Vagina (tissue), 2 donors: ENCODE data around the gene NCOA5. TPM values are rescaled to one million over a fixed set of nuclear protein-coding genes. Genes with fewer than 3 reads are reported as not detected.

ENCODE experiments used
- DNase-seq, 2 donors: peaks; one replicate each; pipeline ENCODE4 v3.0.0-alpha.2; 2017; ENCODE audit errors: extremely low spot score in 2 of 2
- H3K27ac ChIP-seq: fragments of 200-600 bp; sonication (generic); one replicate; pipeline ENCODE4 v1.5.1; 2019
- H3K27me3 ChIP-seq: fragments of 200-600 bp; sonication (generic); one replicate; pipeline ENCODE4 v1.5.1; 2019
- H3K36me3 ChIP-seq, 2 donors: fragments of 200-600 bp; sonication (generic); one replicate each; pipeline ENCODE4 v1.5.1; 2017 to 2019
- H3K4me1 ChIP-seq: fragments of 200-600 bp; sonication (generic); one replicate; pipeline ENCODE4 v1.5.1; 2019
- H3K4me3 ChIP-seq, 2 donors: fragments of 200-600 bp; sonication (generic); 1 replicate in 1 of 2; 2 replicates in 1 of 2; pipeline ENCODE4 v1.5.1; 2016 to 2019
- H3K9me3 ChIP-seq: fragments of 200-600 bp; sonication (generic); one replicate; pipeline ENCODE4 v1.5.1; 2019
- POLR2A ChIP-seq, 2 donors: fragments of 450-650 bp; IDR thresholded peaks; one replicate each; pipeline ENCODE4 v1.6.1; 2017; ENCODE audit warnings: antibody characterized with exemption in 2 of 2, mild to moderate bottlenecking in 2 of 2, moderate library complexity in 2 of 2
- POLR2AphosphoS5 ChIP-seq, 2 donors: sonication (generic); formaldehyde crosslinking; IDR thresholded peaks; one replicate each; pipeline ENCODE4 v1.9.0; 2017; ENCODE audit warnings: antibody characterized with exemption in 2 of 2, mild to moderate bottlenecking in 2 of 2, low read depth in 1 of 2; ENCODE audit not compliant: insufficient read depth in 1 of 2
- intact Hi-C: fragments of 100-400 bp; cut with DNase I; formaldehyde crosslinking; loops from one replicate; pipeline ENCODE4 v1.15.1; 2023
- total RNA-seq: library from RNA; depleted of rRNA; stranded (reverse); fragments of >200 nt; gene quantifications from one replicate; pipeline ENCODE4 v1.2.3, GENCODE V29; 2016
- TF ChIP-seq, protein P1 (sequence below), 3 experiments: fragments of 450-650 bp in 2 of 3; fragments of 200-600 bp in 1 of 3; sonication (generic) in 1 of 3; IDR thresholded peaks; one replicate each; pipeline ENCODE4 v1.5.1; 2017 to 2019; ENCODE audit warnings: antibody characterized with exemption in 3 of 3, mild to moderate bottlenecking in 2 of 3, moderate library complexity in 2 of 3

Gene NCOA5
- total RNA-seq, 1 donor from 2014 or later: 33.9 TPM

DNA sequence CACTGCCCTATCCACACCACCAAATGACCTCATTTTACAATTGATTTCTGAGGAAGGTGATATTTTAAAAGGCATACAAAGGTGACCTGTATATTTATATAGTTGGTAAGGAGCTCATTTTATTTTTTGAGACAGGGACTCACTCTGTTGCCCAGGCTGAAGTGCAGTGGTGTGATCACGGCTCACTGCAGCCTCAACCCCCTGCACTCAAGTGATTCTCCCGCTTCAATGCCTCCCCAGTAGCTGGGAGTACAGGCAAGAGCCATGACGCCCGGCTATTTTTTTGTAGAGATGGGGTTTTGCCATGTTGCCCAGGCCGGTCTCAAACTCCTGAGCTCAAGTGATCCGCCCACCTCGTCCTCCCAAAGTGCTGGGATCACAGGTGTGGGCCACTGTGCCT lies 13.0 kb downstream of the NCOA5 start:
- no peak for TF ChIP-seq POLR2A (IDR thresholded peaks at IDR 0.05)
- no peak for TF ChIP-seq POLR2AphosphoS5 (IDR thresholded peaks at IDR 0.05; ENCODE audit: insufficient read depth in 1 of 2, low read depth in 1 of 2)
- TF ChIP-seq, protein P1, sequence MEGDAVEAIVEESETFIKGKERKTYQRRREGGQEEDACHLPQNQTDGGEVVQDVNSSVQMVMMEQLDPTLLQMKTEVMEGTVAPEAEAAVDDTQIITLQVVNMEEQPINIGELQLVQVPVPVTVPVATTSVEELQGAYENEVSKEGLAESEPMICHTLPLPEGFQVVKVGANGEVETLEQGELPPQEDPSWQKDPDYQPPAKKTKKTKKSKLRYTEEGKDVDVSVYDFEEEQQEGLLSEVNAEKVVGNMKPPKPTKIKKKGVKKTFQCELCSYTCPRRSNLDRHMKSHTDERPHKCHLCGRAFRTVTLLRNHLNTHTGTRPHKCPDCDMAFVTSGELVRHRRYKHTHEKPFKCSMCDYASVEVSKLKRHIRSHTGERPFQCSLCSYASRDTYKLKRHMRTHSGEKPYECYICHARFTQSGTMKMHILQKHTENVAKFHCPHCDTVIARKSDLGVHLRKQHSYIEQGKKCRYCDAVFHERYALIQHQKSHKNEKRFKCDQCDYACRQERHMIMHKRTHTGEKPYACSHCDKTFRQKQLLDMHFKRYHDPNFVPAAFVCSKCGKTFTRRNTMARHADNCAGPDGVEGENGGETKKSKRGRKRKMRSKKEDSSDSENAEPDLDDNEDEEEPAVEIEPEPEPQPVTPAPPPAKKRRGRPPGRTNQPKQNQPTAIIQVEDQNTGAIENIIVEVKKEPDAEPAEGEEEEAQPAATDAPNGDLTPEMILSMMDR (IDR thresholded peaks at IDR 0.05): no peak
- no peak overlapping the region for H3K27ac ChIP-seq
- peaks cover 0 to 45% of the 10 kb centered on the region in 2 donors for H3K36me3 ChIP-seq
- intact Hi-C loops: no loop called here
- no peak for DNase-seq
- no peak overlapping the region for H3K4me3 ChIP-seq
- H3K9me3 ChIP-seq: no peaks in the 10 kb centered on the region
- peaks cover 17% of the 10 kb centered on the region for H3K4me1 ChIP-seq
- no peaks in the 10 kb centered on the region for H3K27me3 ChIP-seq

DNA sequence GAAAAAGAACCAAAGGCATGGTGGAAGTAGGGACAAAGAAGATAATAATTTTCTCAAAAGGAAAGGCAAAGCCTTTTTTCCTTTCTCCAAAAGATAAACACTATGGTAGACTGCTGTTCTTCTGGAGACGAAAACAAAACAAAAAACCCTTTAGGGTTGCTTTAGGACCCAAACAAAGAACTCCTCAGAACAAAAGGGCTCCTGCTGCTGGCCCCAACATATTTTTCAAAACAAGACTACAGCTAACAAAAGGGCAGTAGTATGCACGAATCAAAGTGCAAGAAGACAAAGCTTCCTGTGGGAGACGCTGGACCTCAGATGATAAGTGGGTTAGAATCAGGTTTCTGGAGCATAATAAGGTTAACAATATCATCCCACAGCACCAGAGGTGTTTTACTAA lies 15.8 kb downstream of the NCOA5 start:
- Histone ChIP-seq H3K36me3 (peaks cover 0 to 58% of the 10 kb centered on the region in 2 donors), H3K4me1 (peaks cover 5% of the 10 kb centered on the region), H3K9me3 (no peaks in the 10 kb centered on the region), H3K27me3 (no peaks in the 10 kb centered on the region), H3K4me3 (no peak overlapping the region), H3K27ac (no peak overlapping the region)
- TF ChIP-seq POLR2A (IDR thresholded peaks at IDR 0.05) (no peak), POLR2AphosphoS5 (IDR thresholded peaks at IDR 0.05; ENCODE audit: insufficient read depth in 1 of 2, low read depth in 1 of 2) (no peak)
- TF ChIP-seq, protein P1 (IDR thresholded peaks at IDR 0.05): no peak
- DNase-seq: no peak
- intact Hi-C loops: no loop called here

DNA sequence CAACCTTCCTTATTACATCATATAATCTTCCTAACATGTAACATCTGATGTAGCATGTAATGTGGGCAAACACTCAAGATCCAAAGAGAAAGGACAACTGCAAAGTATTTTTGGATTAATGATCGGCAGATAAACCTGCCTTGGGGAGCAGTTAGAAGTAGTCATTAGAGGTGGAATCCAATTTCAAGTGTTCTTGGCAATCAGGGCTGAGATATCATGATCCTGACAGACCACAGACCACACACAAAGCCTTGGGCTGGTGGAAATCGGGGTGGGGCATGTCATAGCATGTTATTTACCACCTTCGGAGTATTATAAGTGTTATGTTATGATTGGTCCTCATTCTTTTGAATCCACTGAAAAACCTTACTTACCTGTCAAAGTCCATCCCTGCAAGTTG lies 16.3 kb downstream of the NCOA5 start:
- TF ChIP-seq POLR2AphosphoS5 (IDR thresholded peaks at IDR 0.05; ENCODE audit: insufficient read depth in 1 of 2, low read depth in 1 of 2) (no peak), POLR2A (IDR thresholded peaks at IDR 0.05) (no peak)
- TF ChIP-seq, protein P1 (IDR thresholded peaks at IDR 0.05): no peak
- no peaks in the 10 kb centered on the region for H3K9me3 ChIP-seq
- intact Hi-C loops: no loop called here
- H3K36me3 ChIP-seq: peaks cover 0 to 58% of the 10 kb centered on the region in 2 donors
- H3K27me3 ChIP-seq: no peaks in the 10 kb centered on the region
- DNase-seq: no peak
- no peak overlapping the region for H3K27ac ChIP-seq
- H3K4me1 ChIP-seq: no peaks in the 10 kb centered on the region
- H3K4me3 ChIP-seq: no peak overlapping the region

DNA sequence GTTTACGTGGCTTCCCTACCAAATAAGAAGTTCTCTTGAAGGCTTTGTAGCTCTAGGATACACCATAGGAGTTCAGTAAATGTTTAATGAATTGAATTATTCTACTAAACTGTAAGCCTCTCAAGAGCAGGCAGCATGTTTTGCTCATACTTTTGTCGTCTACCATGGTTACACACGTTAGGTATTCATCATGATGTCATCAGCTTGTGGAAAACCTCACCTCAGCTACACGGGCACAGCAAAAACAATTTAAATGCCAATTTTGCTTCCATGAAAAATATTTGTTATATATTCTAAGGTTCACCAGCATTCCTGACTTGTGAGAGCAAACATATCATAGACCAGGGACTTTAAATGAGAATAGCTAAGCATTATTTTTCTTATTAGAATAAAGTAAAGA lies 16.7 kb downstream of the NCOA5 start:
- no peaks in the 10 kb centered on the region for H3K4me1 ChIP-seq
- TF ChIP-seq, protein P1 (IDR thresholded peaks at IDR 0.05): no peak
- TF ChIP-seq POLR2A (IDR thresholded peaks at IDR 0.05) (no peak), POLR2AphosphoS5 (IDR thresholded peaks at IDR 0.05; ENCODE audit: insufficient read depth in 1 of 2, low read depth in 1 of 2) (no peak)
- H3K9me3 ChIP-seq: no peaks in the 10 kb centered on the region
- H3K4me3 ChIP-seq: no peak overlapping the region
- no peak overlapping the region for H3K27ac ChIP-seq
- intact Hi-C loops: no loop called here
- no peak for DNase-seq
- H3K36me3 ChIP-seq: peaks cover 0 to 58% of the 10 kb centered on the region in 2 donors
- H3K27me3 ChIP-seq: no peaks in the 10 kb centered on the region

DNA sequence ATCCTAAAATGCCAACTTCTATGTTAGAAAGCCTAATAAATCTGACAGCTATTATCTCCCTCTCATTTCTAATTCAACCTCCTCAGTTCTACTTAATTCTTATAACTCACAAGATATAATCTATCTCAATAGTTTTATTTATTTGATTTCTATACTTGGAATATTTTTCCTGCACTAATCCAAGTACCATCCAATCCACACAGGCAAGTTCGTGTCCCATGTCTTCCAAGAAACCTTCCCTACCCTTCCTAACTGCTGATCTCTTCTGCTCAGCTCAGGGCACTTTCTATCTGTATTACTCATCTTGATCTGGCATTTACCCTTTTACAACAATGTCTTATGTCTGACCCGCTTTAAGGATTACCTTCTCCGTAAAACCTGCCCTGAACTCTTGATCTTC lies 18.2 kb downstream of the NCOA5 start:
- no peak overlapping the region for H3K4me3 ChIP-seq
- DNase-seq: no peak
- no peaks in the 10 kb centered on the region for H3K27me3 ChIP-seq
- intact Hi-C loops: no loop called here
- H3K36me3 ChIP-seq: peaks cover 0 to 58% of the 10 kb centered on the region in 2 donors
- TF ChIP-seq, protein P1 (IDR thresholded peaks at IDR 0.05): no peak
- TF ChIP-seq POLR2A (IDR thresholded peaks at IDR 0.05) (no peak), POLR2AphosphoS5 (IDR thresholded peaks at IDR 0.05; ENCODE audit: insufficient read depth in 1 of 2, low read depth in 1 of 2) (no peak)
- H3K4me1 ChIP-seq: no peaks in the 10 kb centered on the region
- no peaks in the 10 kb centered on the region for H3K9me3 ChIP-seq
- no peak overlapping the region for H3K27ac ChIP-seq
